ELF-1 (cell line): ENCODE data around the gene SGMS1.

Experiments
- DNase-seq: peaks from one replicate; pipeline ENCODE4 v3.0.0-alpha.2; 2016; ENCODE audit warnings: low read depth, low spot score

The SGMS1 gene

GRCh38 chr10:50343702-50344331 lies 279.9 kb downstream of the SGMS1 start:
- DNase-seq: no peak

DNA sequence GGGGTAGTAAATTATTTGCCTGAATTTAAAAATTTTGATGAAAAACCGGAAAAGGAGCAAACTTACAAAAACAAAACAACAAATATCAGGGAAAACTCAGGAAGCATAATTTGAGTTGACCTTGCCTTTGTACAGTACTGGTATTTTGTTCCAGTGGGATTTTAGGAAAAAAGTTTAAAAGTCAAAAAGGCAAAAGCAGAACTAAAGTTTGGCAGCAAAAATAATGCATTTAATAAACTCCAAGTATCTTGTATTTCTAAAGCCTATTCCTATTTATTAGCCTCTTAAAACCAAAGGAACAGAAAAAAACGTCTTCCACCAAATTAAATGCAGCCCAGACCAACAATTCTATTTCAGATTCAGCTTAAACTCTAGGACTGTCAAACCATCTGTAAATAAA lies 281.8 kb downstream of the SGMS1 start:
- no peak for DNase-seq

GRCh38 chr10:50336140-50336539 lies 287.6 kb downstream of the SGMS1 start:
- DNase-seq: no peak

DNA sequence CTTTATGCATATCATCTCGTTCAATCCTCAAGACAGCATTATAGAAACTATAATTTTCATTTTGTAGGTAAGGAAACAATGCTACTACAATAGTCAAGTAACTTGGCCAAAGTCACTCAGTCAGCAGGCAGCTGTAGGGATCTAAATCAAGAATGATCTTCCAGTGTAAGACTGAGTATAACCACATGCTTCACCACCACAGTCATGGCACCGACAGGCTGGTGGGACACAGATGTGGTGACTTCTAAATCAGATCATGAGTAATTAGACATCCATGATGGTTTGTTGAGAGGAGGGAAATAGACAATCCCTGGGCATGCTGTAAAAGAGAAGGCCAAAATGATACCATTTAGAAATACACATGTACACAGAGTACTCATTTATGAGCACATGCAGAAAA lies 288.4 kb downstream of the SGMS1 start:
- DNase-seq: no peak

GRCh38 chr10:50334273-50334672 lies 289.5 kb downstream of the SGMS1 start:
- DNase-seq: no peak

- DNase-seq: no peak
Measured at GRCh38 chr10:50333872-50334271, 289.9 kb downstream of the SGMS1 start.

- DNase-seq: no peak
Measured at GRCh38 chr10:50332108-50332842, 291.5 kb downstream of the SGMS1 start.

DNA sequence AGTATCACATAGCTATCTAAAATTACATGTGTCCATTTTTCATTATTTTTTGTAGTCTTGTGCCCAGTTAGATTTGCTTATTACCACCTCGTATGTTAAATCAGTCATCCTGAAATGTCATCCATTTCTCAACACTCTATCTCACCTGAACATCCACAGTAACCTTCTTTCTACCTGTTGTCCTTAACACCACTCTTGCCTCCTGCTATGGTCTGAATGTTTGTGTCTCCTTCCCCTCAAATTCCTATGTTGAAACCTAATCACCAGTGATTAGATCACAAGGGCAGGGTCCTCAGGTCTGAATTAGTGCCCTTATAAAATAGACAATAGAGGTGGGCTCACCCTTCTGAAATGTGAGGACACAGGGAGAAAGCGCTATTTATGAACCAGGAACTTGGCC lies 292.3 kb downstream of the SGMS1 start:
- no peak for DNase-seq

DNA sequence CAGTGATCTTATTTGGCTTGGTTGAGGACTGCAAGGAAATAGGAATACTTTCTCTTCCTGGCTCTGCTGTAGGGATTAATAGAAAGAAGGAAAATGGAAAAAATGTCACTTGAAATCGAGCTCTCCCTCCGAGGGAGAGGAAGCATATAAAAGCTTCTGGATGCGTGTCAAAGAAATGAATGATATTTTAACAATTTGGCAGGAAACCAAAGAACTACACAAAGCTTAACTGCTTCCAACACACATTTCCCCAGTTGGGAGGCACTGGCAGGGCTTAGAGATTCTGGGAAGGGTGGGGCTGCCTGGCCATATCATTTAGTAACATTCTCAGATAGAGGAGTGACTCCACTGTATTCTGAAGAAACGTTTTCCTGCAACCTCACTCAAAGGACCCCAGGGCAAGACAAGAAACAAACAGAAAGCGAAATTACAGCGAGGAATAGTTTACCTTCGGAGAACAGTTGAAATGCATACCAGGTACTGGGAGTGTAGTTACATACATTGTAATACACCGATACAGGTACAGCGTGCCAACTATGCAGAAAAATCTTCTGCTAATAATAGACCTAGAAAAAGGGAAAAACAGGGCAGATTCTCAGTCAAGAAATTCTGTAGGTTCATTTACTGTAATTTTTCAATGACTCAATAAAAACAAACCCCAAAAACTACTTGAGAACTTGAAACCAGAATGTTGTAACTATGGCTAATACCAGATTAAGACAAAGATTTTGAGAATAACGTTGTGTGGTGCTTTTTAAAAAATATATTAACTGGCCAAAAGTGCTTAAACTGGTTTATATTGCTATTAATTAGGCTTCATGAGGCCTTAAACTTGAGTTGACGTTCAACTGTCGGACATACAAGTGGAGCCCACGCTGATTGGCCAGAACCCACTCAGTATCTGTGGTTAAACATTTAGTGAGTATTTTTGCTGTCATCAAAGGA lies 296.7 kb downstream of the SGMS1 start:
- DNase-seq: no peak

GRCh38 chr10:50326172-50326555 lies 297.6 kb downstream of the SGMS1 start:
- no peak for DNase-seq

GRCh38 chr10:50325449-50326171 lies 298.1 kb downstream of the SGMS1 start:
- peak; percentile 6 for DNase-seq

GRCh38 chr10:50324680-50325393 lies 298.9 kb downstream of the SGMS1 start:
- no peak for DNase-seq

- DNase-seq: no peak
Measured at GRCh38 chr10:50324046-50324445, 299.7 kb downstream of the SGMS1 start.

DNA sequence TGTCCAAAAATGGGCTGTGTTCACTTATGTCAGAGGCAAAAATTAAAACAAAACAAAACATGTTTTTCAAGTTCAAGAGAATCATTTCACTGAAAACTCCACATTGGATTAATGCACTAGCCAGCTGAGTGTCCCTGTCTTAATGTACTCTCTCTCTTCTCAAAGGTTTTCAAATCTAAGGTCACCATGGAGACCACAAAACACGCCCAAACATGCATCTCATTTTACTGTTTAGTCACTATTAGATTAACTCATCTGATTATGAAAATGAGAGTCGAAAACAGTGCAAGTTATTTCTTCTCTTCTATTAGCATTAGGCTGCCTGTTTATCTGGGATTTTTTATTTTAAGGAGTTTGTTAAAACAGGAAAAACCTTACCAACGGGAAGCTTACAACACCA lies 301.7 kb downstream of the SGMS1 start:
- DNase-seq: no peak

DNA sequence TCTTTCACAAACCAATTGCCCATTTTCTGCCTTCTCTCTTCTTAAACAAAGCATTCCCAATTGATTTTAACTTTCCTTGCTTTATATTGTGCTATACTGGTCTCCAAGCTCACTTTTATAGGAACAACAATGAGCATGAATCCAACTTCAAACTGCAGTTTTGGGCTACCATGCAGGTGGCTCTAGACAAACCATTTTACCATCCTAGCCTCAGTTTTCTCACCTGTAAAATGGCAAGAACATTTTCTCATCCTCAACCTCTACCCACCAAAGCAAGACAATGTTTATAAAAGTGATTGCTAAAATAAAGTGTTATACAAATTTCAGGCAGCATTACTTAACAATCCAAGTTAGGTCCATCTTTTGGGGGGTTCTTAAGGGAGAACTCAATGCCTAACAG lies 305.6 kb downstream of the SGMS1 start:
- no peak for DNase-seq

GRCh38 chr10:50316695-50317648 lies 306.8 kb downstream of the SGMS1 start:
- no peak for DNase-seq

- no peak for DNase-seq
Measured at GRCh38 chr10:50316174-50316573, 307.6 kb downstream of the SGMS1 start.

DNA sequence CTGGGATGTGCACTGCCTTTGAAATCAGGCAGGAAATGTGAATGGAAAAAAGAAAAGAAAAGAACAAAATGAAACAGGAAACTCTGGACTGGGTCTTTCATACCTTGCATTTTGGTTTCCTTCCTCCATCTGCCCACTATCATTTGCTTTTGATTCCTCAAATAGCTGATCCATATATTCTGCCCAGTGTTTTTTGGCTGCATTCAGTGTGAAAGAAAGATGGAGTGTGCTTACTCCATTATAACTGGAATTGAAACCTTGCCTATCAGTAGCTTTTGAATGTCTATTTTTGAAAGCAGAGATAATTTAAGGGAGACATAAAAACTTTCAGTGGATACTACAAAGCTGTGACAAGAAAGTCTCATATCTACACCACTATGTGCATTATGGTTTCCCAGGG lies 308.3 kb downstream of the SGMS1 start:
- DNase-seq: no peak

GRCh38 chr10:50314169-50315071 lies 309.3 kb downstream of the SGMS1 start:
- DNase-seq: no peak
